ENCODE measurements around the gene SCMH1. TPM values are rescaled to one million over a fixed set of nuclear protein-coding genes. Genes with fewer than 3 reads are reported as not detected.

The SCMH1 gene
- total RNA-seq, 2 donors from 2014 or later, result 24.1 to 34.3 TPM

- intact Hi-C loops (cut with DNase I, micrococcal nuclease), result no loop called here
- ATAC-seq, result peak; percentile 34
These were observed 220.4 kb downstream of the SCMH1 start, which contains the start of gene SLFNL1 for GRCh38 chr1:41021526-41022308. Gene SLFNL1, minus strand, starts transcription at chr1:41021725. Its CDS starts 1,065 bp downstream, at chr1:41020660.

DNA sequence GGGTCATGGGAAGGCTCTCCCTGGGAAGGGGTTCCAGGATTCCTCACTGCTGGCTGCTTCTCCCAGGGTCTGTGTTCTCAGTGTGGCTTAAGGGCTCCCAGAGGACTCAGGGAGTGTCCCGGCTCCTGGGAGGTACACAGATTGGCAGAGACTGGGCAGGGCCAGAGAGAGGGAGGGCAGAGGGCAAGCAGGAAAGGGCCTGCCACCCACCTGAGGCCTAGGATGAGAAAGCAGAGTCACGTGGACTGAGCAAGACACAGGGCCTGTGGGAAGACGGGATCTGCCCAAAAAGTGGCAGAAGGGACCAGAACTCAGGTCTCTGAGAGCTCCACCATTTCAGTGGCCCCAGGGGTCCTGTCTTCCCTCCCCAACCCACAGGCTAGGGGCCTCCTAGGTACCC, 221.5 kb downstream of the SCMH1 start:
- intact Hi-C loops (cut with DNase I, micrococcal nuclease), result no loop called here
- ATAC-seq, result peak; percentile 82
- DNase-seq, result peak in 1 of 2 donors; percentile 34

More at GRCh38 chr1:41021526-41022308, 220.4 kb downstream of the SCMH1 start, which contains the start of gene SLFNL1:
- DNase-seq, result peak in 1 of 2 donors; percentile 28

DNA sequence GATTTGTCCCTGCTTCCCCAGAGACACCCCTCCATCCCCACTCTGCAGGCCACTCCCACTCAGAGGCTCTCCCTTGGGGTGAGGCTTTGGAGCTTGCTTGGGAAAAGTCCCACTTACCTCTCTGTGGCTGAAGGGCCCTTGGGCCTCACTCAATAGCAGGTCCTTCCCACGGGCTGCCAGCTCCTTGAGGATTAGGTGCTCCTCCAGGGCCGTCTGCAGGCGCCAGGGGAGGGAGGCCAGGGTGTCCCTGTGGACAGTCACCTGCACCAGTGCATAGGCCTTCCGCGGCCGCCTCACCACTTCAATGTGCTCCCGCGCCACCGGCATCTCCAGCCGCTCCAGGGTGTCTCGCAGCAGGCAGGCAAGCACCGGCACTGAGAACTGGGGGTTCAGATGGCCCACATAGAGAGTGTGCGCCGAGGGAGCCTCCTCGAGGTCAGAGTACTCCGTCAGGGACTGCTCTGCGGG, 222.0 kb downstream of the SCMH1 start:
- intact Hi-C loops (cut with DNase I, micrococcal nuclease), result no loop called here
- ATAC-seq, result peak; percentile 11
- DNase-seq, result no peak

DNA sequence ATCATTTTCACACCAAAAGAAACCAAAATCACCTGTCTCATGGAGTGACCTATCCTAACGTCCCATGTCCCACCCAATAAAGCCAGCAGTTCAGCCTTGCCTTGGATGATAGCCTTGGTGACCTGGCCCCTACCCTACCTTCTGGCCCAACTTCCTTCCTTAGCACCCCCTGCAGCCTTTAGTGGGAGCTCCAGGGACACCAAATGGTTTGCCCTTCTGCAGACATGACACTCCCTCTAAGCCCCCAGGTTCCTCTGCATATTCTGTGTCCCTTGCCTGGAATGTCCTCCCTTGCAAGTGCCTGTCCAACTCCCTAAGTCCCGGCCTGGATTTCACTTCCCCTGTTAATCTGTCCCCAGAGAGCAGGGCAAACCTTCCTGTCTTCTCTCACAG, 222.8 kb downstream of the SCMH1 start:
- DNase-seq (no peak), ATAC-seq (no peak)
- intact Hi-C loops (cut with DNase I, micrococcal nuclease), result no loop called here

DNA sequence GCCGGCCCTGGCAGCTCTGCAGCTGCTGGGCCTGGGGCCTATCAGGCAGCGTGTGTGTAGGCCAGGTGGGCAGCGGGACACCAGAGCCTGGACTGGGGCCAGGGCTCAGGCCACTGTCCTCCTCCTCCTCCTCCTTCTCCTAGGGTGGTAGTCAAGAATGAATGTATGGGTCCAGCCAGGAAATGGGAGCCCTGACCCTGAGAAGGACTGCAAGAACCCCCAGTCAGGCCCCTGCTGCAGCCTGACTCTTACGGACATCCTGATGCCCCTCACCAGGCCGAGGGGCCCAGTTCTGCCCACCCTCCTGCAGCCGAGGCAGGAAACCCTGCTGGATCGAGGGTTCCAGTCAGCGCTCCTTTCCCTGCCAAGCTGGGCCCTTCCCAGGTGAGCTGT, 224.1 kb downstream of the SCMH1 start:
- no peak for ATAC-seq
- intact Hi-C loops (cut with DNase I, micrococcal nuclease), result no loop called here
- no peak for DNase-seq

- DNase-seq, result no peak
- ATAC-seq, result no peak
- intact Hi-C loops (cut with DNase I, micrococcal nuclease), result no loop called here
These were observed 224.7 kb downstream of the SCMH1 start for GRCh38 chr1:41017141-41018017.

DNA sequence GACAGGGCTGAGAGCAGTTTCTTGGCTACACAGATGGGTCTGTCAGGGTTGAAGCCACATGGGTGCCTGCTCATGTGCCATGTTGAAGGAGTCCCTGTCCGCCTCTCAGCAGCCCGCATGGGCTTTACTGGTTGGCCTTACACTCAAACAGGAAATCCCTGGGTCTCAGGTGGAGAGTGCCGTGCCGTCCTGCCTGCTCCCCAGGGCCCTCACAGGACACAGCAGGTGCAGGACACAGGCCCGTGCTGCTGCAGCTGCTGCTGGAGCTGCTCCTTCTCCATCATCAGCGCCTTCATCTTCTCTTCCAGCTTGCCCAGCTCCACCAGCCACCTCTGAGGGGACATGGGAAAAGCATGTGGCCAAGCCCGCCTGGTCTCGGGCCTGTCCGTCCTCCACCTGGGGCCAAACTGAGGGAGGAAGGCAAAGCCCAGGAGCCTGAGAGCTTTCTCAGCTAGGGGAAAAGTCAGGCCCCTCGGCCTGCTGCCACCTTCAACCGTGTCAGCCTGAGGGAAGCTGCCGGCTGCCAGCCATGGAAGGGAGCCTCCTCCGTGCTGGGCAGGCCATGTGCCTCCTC, 226.1 kb downstream of the SCMH1 start:
- no peak for ATAC-seq

GRCh38 chr1:41015281-41015896, 226.7 kb downstream of the SCMH1 start:
- intact Hi-C loops (cut with DNase I, micrococcal nuclease), result no loop called here
- DNase-seq, result no peak
- no peak for ATAC-seq

More for the DNA sequence above, 226.1 kb downstream of the SCMH1 start:
- intact Hi-C loops (cut with DNase I, micrococcal nuclease), result no loop called here
- no peak for DNase-seq

DNA sequence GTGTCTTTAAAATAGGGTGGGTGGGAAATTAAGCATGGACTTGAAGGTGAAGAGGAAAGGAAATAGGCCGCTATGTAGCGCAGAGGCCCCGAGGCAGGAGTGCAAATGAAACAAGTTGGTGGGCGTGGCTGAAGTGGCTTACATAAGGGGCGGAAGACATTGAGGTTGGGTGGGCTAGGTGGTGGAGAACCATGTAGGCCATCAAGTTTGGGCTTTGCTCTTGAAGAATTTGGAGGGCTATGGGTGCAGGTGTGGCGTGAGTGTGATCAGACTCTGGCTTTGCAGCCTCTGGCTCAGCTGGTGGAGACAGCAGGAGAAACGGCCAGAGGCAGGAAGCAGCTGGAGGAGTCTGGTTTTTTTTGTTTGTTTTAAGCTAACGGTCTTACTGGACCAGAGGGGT, 227.2 kb downstream of the SCMH1 start:
- DNase-seq, result no peak
- intact Hi-C loops (cut with DNase I, micrococcal nuclease), result no loop called here
- ATAC-seq, result no peak

GRCh38 chr1:41013796-41014195, 228.3 kb downstream of the SCMH1 start:
- intact Hi-C loops (cut with DNase I, micrococcal nuclease), result no loop called here
- DNase-seq, result no peak
- no peak for ATAC-seq

GRCh38 chr1:41013024-41013423, 229.1 kb downstream of the SCMH1 start:
- no peak for DNase-seq
- ATAC-seq, result peak; percentile 30
- intact Hi-C loops (cut with DNase I, micrococcal nuclease), result no loop called here

- no peak for ATAC-seq
- no peak for DNase-seq
- intact Hi-C loops (cut with DNase I, micrococcal nuclease), result no loop called here
These were observed 231.8 kb downstream of the SCMH1 start for GRCh38 chr1:41010345-41010744.

DNA sequence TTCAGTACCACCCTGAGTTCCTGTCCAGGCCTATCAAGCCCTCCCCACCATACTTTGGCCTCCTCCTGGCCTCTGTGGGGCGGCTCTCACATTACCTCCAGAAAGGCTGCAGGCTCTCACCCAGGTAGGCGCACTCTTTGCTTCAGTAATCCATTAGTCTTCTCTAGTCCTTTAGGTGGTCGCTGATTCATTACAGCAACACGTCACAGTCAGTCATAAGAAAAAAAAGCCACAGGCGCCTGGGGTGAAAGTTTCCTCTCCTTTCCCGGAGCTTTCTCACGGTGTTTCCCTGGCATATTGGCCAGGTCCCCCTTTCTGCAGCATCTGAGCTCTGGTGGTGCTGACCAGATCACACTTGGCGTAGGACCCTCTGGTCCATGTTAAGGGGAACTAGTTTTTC, 232.6 kb downstream of the SCMH1 start:
- intact Hi-C loops (cut with DNase I, micrococcal nuclease), result no loop called here

DNA sequence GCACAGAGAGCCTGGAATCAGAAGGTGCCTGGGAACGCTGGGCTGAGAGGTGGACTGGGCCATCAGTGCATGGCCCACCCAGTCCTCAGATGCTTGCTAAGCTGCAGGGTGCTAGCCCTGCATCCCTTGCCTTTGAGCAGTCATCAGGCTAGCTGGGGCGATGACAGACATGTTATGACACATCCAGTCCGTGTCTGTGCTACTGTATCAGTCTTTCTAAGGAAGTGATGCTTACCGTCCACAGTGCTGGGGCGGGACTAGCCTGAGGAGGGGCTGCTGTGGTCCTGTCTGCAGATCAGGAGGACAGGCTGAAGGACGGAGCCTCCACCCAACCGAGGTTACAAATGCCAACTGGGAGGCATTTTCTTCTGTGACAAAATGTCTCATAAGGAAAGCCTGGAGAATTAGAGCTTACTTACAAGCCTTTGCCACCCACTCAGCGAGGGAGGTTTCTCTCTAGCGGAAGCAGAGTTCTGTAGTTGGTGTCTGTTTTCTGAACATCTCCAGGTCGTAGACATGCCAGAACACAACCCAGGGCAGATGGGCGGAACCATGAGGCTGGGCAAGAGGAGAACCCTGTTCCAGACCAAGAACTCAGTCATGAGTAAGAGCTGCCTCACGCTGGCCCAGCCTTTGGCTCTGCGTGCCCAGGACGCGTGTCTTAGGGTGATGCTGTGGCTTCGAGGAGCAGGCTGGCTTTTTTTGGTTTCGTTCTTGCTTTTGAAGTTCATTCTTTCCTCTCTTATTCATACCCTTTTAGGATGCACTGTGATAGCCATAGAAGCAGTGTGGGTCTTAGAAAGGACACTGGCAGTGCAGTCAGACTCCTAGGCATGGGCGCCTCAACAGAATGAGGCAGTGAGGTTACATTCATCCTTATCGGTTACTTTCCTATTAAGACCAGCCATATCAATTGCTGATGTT, 234.9 kb downstream of the SCMH1 start:
- ATAC-seq (no peak), DNase-seq (no peak)
- intact Hi-C loops (cut with DNase I, micrococcal nuclease), result no loop called here

More for the DNA sequence above, 232.6 kb downstream of the SCMH1 start:
- DNase-seq, result no peak
- no peak for ATAC-seq

DNA sequence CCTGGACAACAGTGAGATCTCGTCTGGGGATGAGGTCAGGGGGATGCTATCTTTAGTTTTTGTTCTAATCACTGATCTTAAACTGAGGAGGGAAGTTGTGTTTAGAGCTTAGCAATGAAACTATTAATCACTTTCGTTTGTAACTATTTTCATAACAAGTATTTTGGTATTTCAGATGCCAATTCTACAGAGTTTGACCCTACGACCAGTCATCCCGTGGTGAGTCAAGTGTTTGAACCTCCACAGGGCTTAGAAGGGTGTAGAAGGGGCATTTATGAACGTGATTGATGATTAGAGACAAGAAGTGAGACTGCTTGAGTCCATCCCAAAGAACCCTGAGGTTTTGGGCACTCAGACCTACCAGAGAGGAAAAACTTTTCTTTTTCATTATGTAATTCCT, 236.2 kb downstream of the SCMH1 start:
- intact Hi-C loops (cut with DNase I, micrococcal nuclease), result no loop called here
- DNase-seq (no peak), ATAC-seq (no peak)

DNA sequence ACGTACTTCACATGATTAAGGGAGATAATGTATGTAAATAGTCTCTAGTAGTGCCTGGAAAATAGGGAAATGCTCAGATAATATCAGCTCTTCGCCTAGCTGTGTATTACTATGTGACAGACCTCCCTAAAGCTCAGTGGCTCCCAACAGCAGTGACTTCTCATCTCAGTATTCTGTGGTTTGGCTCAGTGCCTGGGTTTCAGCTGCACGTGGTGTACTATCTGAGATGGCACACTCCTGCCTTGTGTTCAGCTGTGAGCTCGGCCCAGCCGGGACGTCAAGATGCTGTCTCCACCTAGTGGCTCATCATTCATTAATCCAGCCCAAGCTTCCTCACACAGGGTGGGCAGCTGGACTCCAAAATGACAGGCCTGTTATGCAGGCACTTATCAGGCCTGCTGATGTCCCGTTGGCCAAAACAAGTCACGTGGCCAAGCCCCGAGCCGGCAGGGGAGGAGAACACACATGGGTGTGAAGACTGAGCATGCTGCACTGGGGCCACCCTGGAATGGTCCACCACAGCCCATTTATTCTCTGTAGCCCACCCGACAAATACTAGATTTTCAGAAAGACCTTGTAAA, 238.4 kb downstream of the SCMH1 start:
- peak; percentile 96 for ATAC-seq

DNA sequence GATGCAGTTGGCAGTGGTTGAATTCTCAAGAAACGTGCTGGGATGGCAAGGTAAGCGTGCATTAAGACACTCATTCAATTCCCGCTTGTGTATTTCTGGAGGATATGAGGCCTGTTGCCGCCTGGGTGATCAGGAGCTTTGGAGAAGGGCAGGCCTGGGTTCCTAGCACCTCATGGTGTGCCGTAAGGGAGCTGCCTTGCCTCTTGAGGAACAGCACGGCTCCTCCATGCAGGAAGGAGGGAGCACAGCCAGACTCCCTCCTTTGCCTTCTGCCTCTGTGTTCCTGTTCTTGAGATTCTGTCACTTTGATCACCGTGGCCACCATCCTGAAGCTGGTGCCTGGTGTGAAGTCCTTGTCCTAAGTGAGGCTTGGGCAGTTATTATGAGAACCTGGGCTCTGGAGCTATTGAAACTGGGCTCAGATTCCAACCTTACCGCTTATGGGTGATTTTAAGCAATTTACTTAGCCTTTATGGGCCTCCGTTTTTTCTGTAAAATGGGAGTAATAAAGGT, 238.9 kb downstream of the SCMH1 start:
- no peak for ATAC-seq
- intact Hi-C loops (cut with DNase I, micrococcal nuclease), result no loop called here
- no peak for DNase-seq

More for the DNA sequence above, 238.4 kb downstream of the SCMH1 start:
- intact Hi-C loops (cut with DNase I, micrococcal nuclease), result no loop called here
- DNase-seq, result peak; percentile 90 to 92
